Stomach (tissue), 9 donors: ENCODE results near the gene MASP2. TPM values are rescaled to one million over a fixed set of nuclear protein-coding genes. Genes with fewer than 3 reads are reported as not detected.
"Not testable (repeated sequence)": the region's sequence is repeated elsewhere in the genome, so short reads cannot be mapped to it uniquely, and the experiment has no call there.

Experiments used
- DNase-seq, 2 donors: peaks; one replicate each; pipeline versions ENCODE4 v3.0.0 to v3.0.0-alpha.2; 2013 to 2019
- H3K27ac ChIP-seq, 5 donors: fragments of 200-600 bp in 4 of 5; sonication (generic) in 4 of 5; one replicate each; pipeline ENCODE4 v1.5.1; 2013 to 2019; ENCODE audit warnings: mild to moderate bottlenecking in 1 of 5, moderate library complexity in 1 of 5
- H3K27me3 ChIP-seq, 3 donors: fragments of 200-600 bp; sonication (generic); one replicate each; pipeline ENCODE4 v1.5.1; 2017 to 2019; ENCODE audit warnings: mixed run types in 1 of 3
- H3K36me3 ChIP-seq, 4 donors: fragments of 200-600 bp; sonication (generic); 1 replicate in 3 of 4; 2 replicates in 1 of 4; pipeline ENCODE4 v1.5.1; 2016 to 2019
- H3K4me1 ChIP-seq, 4 donors: fragments of 200-600 bp; sonication (generic); one replicate each; pipeline ENCODE4 v1.5.1; 2016 to 2019
- H3K4me3 ChIP-seq, 4 donors: fragments of 200-600 bp; sonication (generic) in 3 of 4; one replicate each; pipeline ENCODE4 v1.5.1; 2016 to 2019; ENCODE audit warnings: mild to moderate bottlenecking in 1 of 4
- H3K9me3 ChIP-seq, 4 donors: fragments of 200-600 bp; sonication (generic); one replicate each; pipeline ENCODE4 v1.5.1; 2016 to 2019
- CTCF ChIP-seq, 7 experiments: fragments of 450-650 bp in 4 of 7; fragments of 200-600 bp in 3 of 7; sonication (generic) in 3 of 7; IDR thresholded peaks; one replicate each; pipeline ENCODE4 v1.5.1; 2016 to 2019; ENCODE audit warnings: antibody characterized with exemption in 7 of 7, control low read depth in 2 of 7, mild to moderate bottlenecking in 1 of 7
- EP300 ChIP-seq: sonication (generic); formaldehyde crosslinking; IDR thresholded peaks from one replicate; pipeline ENCODE4 v1.6.1; 2017; ENCODE audit warnings: antibody characterized with exemption
- POLR2A ChIP-seq, 4 donors: fragments of 450-650 bp; IDR thresholded peaks; one replicate each; pipeline ENCODE4 v1.6.1; 2016; ENCODE audit warnings: antibody characterized with exemption in 4 of 4, control low read depth in 2 of 4, mild to moderate bottlenecking in 1 of 4, moderate library complexity in 1 of 4
- POLR2AphosphoS5 ChIP-seq, 3 donors: sonication (generic); formaldehyde crosslinking; IDR thresholded peaks; one replicate each; pipeline ENCODE4 v1.6.1; 2016; ENCODE audit warnings: antibody characterized with exemption in 3 of 3
- WGBS, 5 donors: extraction: QIAGEN DNeasy Blood & Tissue Kit in 3 of 5; methylation state at CpG; one replicate each; pipeline versions ENCODE4 v1.1.5 to v1.1.7; 2013 to 2018; 5-methylcytosine and 5-hydroxymethylcytosine counted together
- intact Hi-C: fragments of 100-400 bp; cut with DNase I; formaldehyde crosslinking; loops from one replicate; pipeline ENCODE4 v1.15.1; 2023; ENCODE audit warnings: low total_unique reads
- polyA plus RNA-seq, 3 donors: library from polyadenylated mRNA; stranded (reverse); fragments of 200-250 nt; gene quantifications; one replicate each; pipeline ENCODE4 v1.2.3, GENCODE V29; 2013
- total RNA-seq, 5 donors: library from RNA; depleted of rRNA; stranded (reverse); fragments of >200 nt; gene quantifications; one replicate each; pipeline versions ENCODE4 v1.1.0 to v1.2.3, GENCODE V29; 2014 to 2016
- donor health status: healthy with polysubstance abuse.
- donor health status: Bipolar disorder and iron deficiency.
- donor health status: healthy.

Gene MASP2
- total and polyA plus RNA-seq, 8 donors: not detected

- TF ChIP-seq POLR2AphosphoS5 (IDR thresholded peaks at IDR 0.05) (no peak), CTCF (IDR thresholded peaks at IDR 0.05) (no peak), EP300 (no peak), POLR2A (IDR thresholded peaks at IDR 0.05) (no peak)
- Histone ChIP-seq H3K36me3 (no peaks in the 10 kb centered on the region), H3K9me3 (no peaks in the 10 kb centered on the region), H3K27me3 (no peaks in the 10 kb centered on the region), H3K27ac (no peak overlapping the region), H3K4me3 (no peak overlapping the region), H3K4me1 (no peaks in the 10 kb centered on the region)
- intact Hi-C loops: no loop called here
- DNase-seq: no peak
- WGBS, 5 donors: 84 to 95% (median 95%) methylated on average over 7 of the region's 7 CpGs
These were observed 56.2 kb downstream of the MASP2 start for GRCh38 chr1:10990828-10991227.

GRCh38 chr1:10989920-10990516 lies 57.0 kb downstream of the MASP2 start:
- H3K4me3 ChIP-seq, H3K36me3 ChIP-seq, H3K9me3 ChIP-seq, intact Hi-C loops, DNase-seq, H3K27ac ChIP-seq, H3K4me1 ChIP-seq, H3K27me3 ChIP-seq: not testable (repeated sequence)
- 73 to 78% (median 75%) methylated on average over 6 of the region's 6 CpGs for WGBS, 5 donors

- H3K27ac ChIP-seq: no peak overlapping the region
- no peaks in the 10 kb centered on the region for H3K27me3 ChIP-seq
- intact Hi-C loops: no loop called here
- no peak overlapping the region for H3K4me3 ChIP-seq
- WGBS, 5 donors: 87 to 95% (median 88%) methylated on average over 5 of the region's 5 CpGs
- H3K4me1 ChIP-seq: no peaks in the 10 kb centered on the region
- DNase-seq: no peak
- H3K36me3 ChIP-seq: no peaks in the 10 kb centered on the region
- H3K9me3 ChIP-seq: no peaks in the 10 kb centered on the region
- TF ChIP-seq POLR2A (IDR thresholded peaks at IDR 0.05) (no peak), POLR2AphosphoS5 (IDR thresholded peaks at IDR 0.05) (no peak), CTCF (IDR thresholded peaks at IDR 0.05) (no peak), EP300 (no peak)
These were observed 57.9 kb downstream of the MASP2 start for GRCh38 chr1:10989095-10989494.

GRCh38 chr1:10987840-10988417 lies 59.1 kb downstream of the MASP2 start:
- intact Hi-C loops: no loop called here
- 76 to 85% (median 83%) methylated on average over 4 of the region's 4 CpGs for WGBS, 5 donors
- H3K36me3 ChIP-seq: no peaks in the 10 kb centered on the region

GRCh38 chr1:10986525-10986890 lies 60.5 kb downstream of the MASP2 start:
- no peak for TF ChIP-seq POLR2AphosphoS5 (IDR thresholded peaks at IDR 0.05)
- no peak for TF ChIP-seq EP300
- no peak for TF ChIP-seq CTCF (IDR thresholded peaks at IDR 0.05)
- no peak for TF ChIP-seq POLR2A (IDR thresholded peaks at IDR 0.05)
- intact Hi-C loops: no loop called here
- H3K27ac ChIP-seq: no peak overlapping the region
- DNase-seq: no peak
- H3K9me3 ChIP-seq: no peaks in the 10 kb centered on the region
- no peak overlapping the region for H3K4me3 ChIP-seq
- H3K36me3 ChIP-seq: no peaks in the 10 kb centered on the region
- H3K4me1 ChIP-seq: no peaks in the 10 kb centered on the region
- WGBS, 5 donors: 67 to 79% (median 75%) methylated on average over 7 of the region's 7 CpGs
- peaks cover 0 to 4% (median 0%) of the 10 kb centered on the region in 3 donors for H3K27me3 ChIP-seq

More at GRCh38 chr1:10987840-10988417, 59.1 kb downstream of the MASP2 start:
- Histone ChIP-seq H3K9me3 (no peaks in the 10 kb centered on the region), H3K4me3 (no peak overlapping the region), H3K27ac (no peak overlapping the region), H3K4me1 (no peaks in the 10 kb centered on the region), H3K27me3 (no peaks in the 10 kb centered on the region)
- DNase-seq: no peak
- TF ChIP-seq POLR2AphosphoS5 (IDR thresholded peaks at IDR 0.05) (no peak), EP300 (no peak)
